Ovary (tissue), 3 donors: ENCODE data around the gene RUNX1.

Experiments used
- EP300 ChIP-seq: sonication (generic); formaldehyde crosslinking; IDR thresholded peaks from one replicate; pipeline ENCODE4 v1.6.1; 2017; ENCODE audit warnings: antibody characterized with exemption
- POLR2A ChIP-seq: fragments of 450-650 bp; IDR thresholded peaks from one replicate; pipeline ENCODE4 v1.6.1; 2017; ENCODE audit warnings: antibody characterized with exemption, mild to moderate bottlenecking, moderate library complexity
- TF ChIP-seq, protein P1 (sequence below), 3 donors: fragments of 450-650 bp in 2 of 3; fragments of 200-600 bp in 1 of 3; IDR thresholded peaks; one replicate each; pipeline versions ENCODE4 v1.5.1 to v1.8.0; 2016 to 2022; ENCODE audit warnings: antibody characterized with exemption in 3 of 3, mild to moderate bottlenecking in 1 of 3
- donor health status: DM: no; HTN: no; CAD: no.

- TF ChIP-seq, protein P1, sequence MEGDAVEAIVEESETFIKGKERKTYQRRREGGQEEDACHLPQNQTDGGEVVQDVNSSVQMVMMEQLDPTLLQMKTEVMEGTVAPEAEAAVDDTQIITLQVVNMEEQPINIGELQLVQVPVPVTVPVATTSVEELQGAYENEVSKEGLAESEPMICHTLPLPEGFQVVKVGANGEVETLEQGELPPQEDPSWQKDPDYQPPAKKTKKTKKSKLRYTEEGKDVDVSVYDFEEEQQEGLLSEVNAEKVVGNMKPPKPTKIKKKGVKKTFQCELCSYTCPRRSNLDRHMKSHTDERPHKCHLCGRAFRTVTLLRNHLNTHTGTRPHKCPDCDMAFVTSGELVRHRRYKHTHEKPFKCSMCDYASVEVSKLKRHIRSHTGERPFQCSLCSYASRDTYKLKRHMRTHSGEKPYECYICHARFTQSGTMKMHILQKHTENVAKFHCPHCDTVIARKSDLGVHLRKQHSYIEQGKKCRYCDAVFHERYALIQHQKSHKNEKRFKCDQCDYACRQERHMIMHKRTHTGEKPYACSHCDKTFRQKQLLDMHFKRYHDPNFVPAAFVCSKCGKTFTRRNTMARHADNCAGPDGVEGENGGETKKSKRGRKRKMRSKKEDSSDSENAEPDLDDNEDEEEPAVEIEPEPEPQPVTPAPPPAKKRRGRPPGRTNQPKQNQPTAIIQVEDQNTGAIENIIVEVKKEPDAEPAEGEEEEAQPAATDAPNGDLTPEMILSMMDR (IDR thresholded peaks at IDR 0.05), result no peak
- TF ChIP-seq POLR2A, result no peak
- TF ChIP-seq EP300, result no peak
Measured at GRCh38 chr21:35004314-35004713, 44.8 kb downstream of the RUNX1 start.
